GM12872 (cell line): ENCODE results near the gene PRR5L.

ENCODE experiments used
- CTCF ChIP-seq: IDR thresholded peaks from 3 replicates; pipeline ENCODE4 v1.5.1; 2011; ENCODE audit warnings: low read depth, mild to moderate bottlenecking, low read length, moderate library complexity; ENCODE audit not compliant: insufficient read depth

PRR5L gene

DNA sequence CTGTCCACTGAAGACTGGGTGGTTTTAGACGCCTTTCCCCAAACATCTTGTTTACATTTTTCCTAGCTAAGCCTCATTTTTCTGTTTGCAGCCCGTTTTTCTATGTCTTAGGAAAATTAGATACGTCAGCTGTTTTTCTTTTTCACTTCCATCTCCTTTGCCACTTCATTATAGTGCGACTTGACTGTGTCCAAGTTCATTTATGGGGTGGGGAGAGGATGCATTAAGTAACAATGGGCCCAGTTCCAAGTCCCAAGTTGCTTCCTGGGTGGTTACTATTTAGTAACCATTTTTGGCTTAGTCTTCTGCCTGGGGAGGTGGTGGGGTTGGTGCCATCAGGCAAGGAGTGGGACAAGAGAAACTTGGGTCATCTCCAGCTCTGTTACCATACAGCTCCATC lies 131.0 kb downstream of the PRR5L start:
- TF ChIP-seq CTCF = no peak

- TF ChIP-seq CTCF = no peak
Measured at GRCh38 chr11:36427876-36428275, 131.8 kb downstream of the PRR5L start.

DNA sequence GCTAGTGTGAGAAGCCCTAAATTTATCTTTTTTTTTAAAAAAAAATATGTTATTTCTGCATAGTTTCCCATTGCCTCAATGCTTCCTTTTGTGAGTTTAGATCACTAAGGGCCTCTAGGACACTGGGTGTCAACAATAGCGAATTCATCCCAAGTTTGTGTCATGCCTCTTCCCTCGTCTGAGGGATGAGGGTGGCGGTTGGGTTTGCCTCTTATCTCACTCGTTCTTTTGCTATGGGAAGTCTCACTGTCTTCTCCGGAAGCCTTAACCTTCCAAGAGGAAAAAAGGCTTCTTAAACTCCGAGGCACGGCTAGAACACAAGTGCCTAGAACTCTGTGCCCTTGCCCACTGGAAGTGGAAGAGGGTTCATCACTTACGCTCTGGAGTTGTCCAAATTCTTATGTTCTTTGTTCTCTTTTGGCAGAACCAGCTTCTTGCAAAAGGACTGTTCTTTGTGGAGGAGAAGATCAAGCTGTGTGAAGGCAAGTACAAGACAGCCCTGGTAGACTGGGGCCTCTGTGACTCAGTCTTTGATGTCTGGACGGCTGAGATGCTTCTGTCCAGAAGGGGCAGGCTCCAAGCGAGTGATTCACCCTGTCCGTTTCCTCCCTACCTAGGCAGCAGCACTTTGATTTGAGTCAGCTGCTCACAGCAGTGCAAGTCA lies 135.5 kb downstream of the PRR5L start:
- no peak for TF ChIP-seq CTCF

DNA sequence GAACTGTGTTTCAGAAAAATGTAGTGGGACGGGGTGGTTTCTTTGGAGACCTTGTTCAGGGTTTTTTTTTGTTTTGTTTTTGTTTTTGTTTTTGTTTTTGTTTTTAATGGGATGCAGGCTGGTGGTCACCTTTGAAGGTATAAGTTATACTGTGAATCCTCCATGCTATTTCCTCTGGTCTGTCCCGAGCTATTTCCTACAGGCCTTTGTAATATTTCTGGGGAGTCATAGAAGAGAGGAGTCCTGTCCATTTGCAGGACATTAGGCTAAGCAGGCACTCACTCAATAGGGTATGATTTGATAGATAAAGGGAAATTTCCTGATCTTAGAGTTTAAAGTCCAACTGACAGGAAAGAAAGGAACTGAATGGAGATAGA lies 136.0 kb downstream of the PRR5L start:
- no peak for TF ChIP-seq CTCF

GRCh38 chr11:36432738-36433137 lies 136.7 kb downstream of the PRR5L start:
- no peak for TF ChIP-seq CTCF

- no peak for TF ChIP-seq CTCF
Measured at GRCh38 chr11:36436064-36436463, 140.0 kb downstream of the PRR5L start.

- TF ChIP-seq CTCF = no peak
Measured at GRCh38 chr11:36436589-36436988, 140.5 kb downstream of the PRR5L start.
